Epithelial cell of prostate (primary cell): ENCODE results near the gene PTGFRN.

Experiments
- DNase-seq: peaks from one replicate; pipeline ENCODE4 v3.0.0-alpha.2; 2011; ENCODE audit warnings: low read depth, low spot score
- H3K27ac ChIP-seq: fragments of 450-650 bp; 2 replicates; pipeline ENCODE4 v1.5.1; 2017; ENCODE audit warnings: mild to moderate bottlenecking

The PTGFRN gene

GRCh38 chr1:117020526-117021156, 110.9 kb downstream of the PTGFRN start:
- DNase-seq, result no peak
- no peak overlapping the region for H3K27ac ChIP-seq

GRCh38 chr1:117022114-117022513, 112.4 kb downstream of the PTGFRN start:
- DNase-seq, result no peak
- H3K27ac ChIP-seq, result no peak overlapping the region

GRCh38 chr1:117025568-117025967, 115.9 kb downstream of the PTGFRN start:
- DNase-seq, result no peak
- H3K27ac ChIP-seq, result no peak overlapping the region

GRCh38 chr1:117026361-117026760, 116.6 kb downstream of the PTGFRN start:
- H3K27ac ChIP-seq, result no peak overlapping the region
- no peak for DNase-seq

- no peak overlapping the region for H3K27ac ChIP-seq
- DNase-seq, result no peak
Measured at GRCh38 chr1:117029685-117030084, 120.0 kb downstream of the PTGFRN start.

- DNase-seq, result no peak
- H3K27ac ChIP-seq, result no peak overlapping the region
Measured at GRCh38 chr1:117030271-117030877, 120.7 kb downstream of the PTGFRN start.

- DNase-seq, result no peak
- H3K27ac ChIP-seq, result no peak overlapping the region
Measured at GRCh38 chr1:117032266-117032665, 122.5 kb downstream of the PTGFRN start.

- no peak overlapping the region for H3K27ac ChIP-seq
- DNase-seq, result no peak
Measured at GRCh38 chr1:117032681-117033539, 123.2 kb downstream of the PTGFRN start.

GRCh38 chr1:117033772-117034171, 124.1 kb downstream of the PTGFRN start:
- no peak overlapping the region for H3K27ac ChIP-seq
- DNase-seq, result no peak

- H3K27ac ChIP-seq, result no peak overlapping the region
- no peak for DNase-seq
Measured at GRCh38 chr1:117034791-117035290, 125.1 kb downstream of the PTGFRN start.

GRCh38 chr1:117036018-117036461, 126.3 kb downstream of the PTGFRN start:
- DNase-seq, result no peak

GRCh38 chr1:117037802-117038201, 128.1 kb downstream of the PTGFRN start:
- DNase-seq, result no peak
- no peak overlapping the region for H3K27ac ChIP-seq

More at GRCh38 chr1:117036018-117036461, 126.3 kb downstream of the PTGFRN start:
- H3K27ac ChIP-seq, result no peak overlapping the region

- no peak overlapping the region for H3K27ac ChIP-seq
- DNase-seq, result no peak
Measured at GRCh38 chr1:117038236-117038635, 128.5 kb downstream of the PTGFRN start.
